HEK293 (cell line): ENCODE data around the gene GNAZ.

Source experiments
- CTCF ChIA-PET: fragments of 350-600 bp; formaldehyde crosslinking; extraction: SDS; loops from one replicate; lab custom pipeline; 2021; ENCODE audit warnings: antibody characterized with exemption; lab: Yijun Ruan, JAX
- POLR2A ChIA-PET: fragments of 300-600 bp; formaldehyde crosslinking; extraction: SDS; loops from one replicate; lab custom pipeline; 2020; ENCODE audit warnings: antibody characterized with exemption, inconsistent platforms; lab: Yijun Ruan, JAX
- H3K27ac ChIP-seq: fragments of 200-500 bp; sonication (Bioruptor generic); 2 replicates; pipeline ENCODE4 v1.5.1; 2014; ENCODE audit warnings: low read depth, low read length, control low read depth, inconsistent platforms; ENCODE audit errors: extremely low read depth
- H3K36me3 ChIP-seq, 2 experiments: fragments of 200-500 bp in 1 of 2; sonication (Bioruptor generic) in 1 of 2; 1 replicate in 1 of 2; 2 replicates in 1 of 2; pipeline ENCODE4 v1.5.1; 2014 to 2017; ENCODE audit warnings: inconsistent platforms in 2 of 2, low read length in 2 of 2; ENCODE audit not compliant: control insufficient read depth in 2 of 2, insufficient read depth in 1 of 2
- H3K4me1 ChIP-seq: fragments of 200-500 bp; sonication (Bioruptor generic); 2 replicates; pipeline ENCODE4 v1.5.1; 2014; ENCODE audit warnings: mild to moderate bottlenecking, low read length, inconsistent platforms; ENCODE audit not compliant: control insufficient read depth, insufficient read depth
- H3K4me3 ChIP-seq: 2 replicates; pipeline ENCODE4 v1.5.1; 2011; ENCODE audit warnings: low read depth, mild to moderate bottlenecking, control low read depth, low read length, moderate library complexity
- H3K9me3 ChIP-seq: fragments of 200-500 bp; sonication (Bioruptor generic); 2 replicates; pipeline ENCODE4 v1.5.1; 2014; ENCODE audit warnings: low read depth, low read length, inconsistent platforms; ENCODE audit not compliant: control insufficient read depth, insufficient read depth
- GFI1B ChIP-seq: fragments of 450-650 bp; formaldehyde crosslinking; IDR thresholded peaks from 2 replicates; pipeline ENCODE4 v1.5.1; 2016; ENCODE audit warnings: missing biosample characterization, missing genetic modification characterization
- GLI2 ChIP-seq: fragments of 450-650 bp; formaldehyde crosslinking; IDR thresholded peaks from 2 replicates; pipeline ENCODE4; 2017; ENCODE audit warnings: missing biosample characterization, missing genetic modification characterization, low read depth, borderline replicate concordance
- GLIS1 ChIP-seq: fragments of 450-650 bp; formaldehyde crosslinking; IDR thresholded peaks from 2 replicates; pipeline ENCODE4 v1.5.1; 2016; ENCODE audit warnings: missing biosample characterization, missing genetic modification characterization
- HOXA7 ChIP-seq: sonication (generic); formaldehyde crosslinking; IDR thresholded peaks from 2 replicates; pipeline ENCODE4 v1.8.1; 2022; ENCODE audit warnings: missing genetic modification reagents, borderline replicate concordance
- KLF1 ChIP-seq: fragments of 450-650 bp; formaldehyde crosslinking; IDR thresholded peaks from 2 replicates; pipeline ENCODE4 v1.5.1; 2016; ENCODE audit warnings: missing biosample characterization, missing genetic modification characterization
- KLF10 ChIP-seq: fragments of 450-650 bp; IDR thresholded peaks from 2 replicates; pipeline ENCODE4 v1.5.1; 2018; ENCODE audit warnings: missing biosample characterization, mild to moderate bottlenecking, missing genetic modification characterization
- MYNN ChIP-seq: fragments of 450-650 bp; formaldehyde crosslinking; IDR thresholded peaks from 2 replicates; pipeline ENCODE4 v1.5.1; 2016; ENCODE audit warnings: missing biosample characterization, missing genetic modification characterization, borderline replicate concordance
- MZF1 ChIP-seq: fragments of 450-650 bp; formaldehyde crosslinking; IDR thresholded peaks from 2 replicates; pipeline ENCODE4 v1.5.1; 2017; ENCODE audit warnings: missing biosample characterization, missing genetic modification characterization, borderline replicate concordance
- OVOL3 ChIP-seq: fragments of 450-650 bp; formaldehyde crosslinking; IDR thresholded peaks from 2 replicates; pipeline ENCODE4 v1.5.1; 2016; ENCODE audit warnings: missing biosample characterization, missing genetic modification characterization
- REPIN1 ChIP-seq: fragments of 450-650 bp; formaldehyde crosslinking; IDR thresholded peaks from 2 replicates; pipeline ENCODE4 v1.5.1; 2017; ENCODE audit warnings: missing biosample characterization, missing genetic modification characterization, low read depth
- ZNF155 ChIP-seq: fragments of 450-650 bp; formaldehyde crosslinking; IDR thresholded peaks from 2 replicates; pipeline ENCODE4 v1.5.1; 2016; ENCODE audit warnings: missing biosample characterization, missing genetic modification characterization
- ZNF175 ChIP-seq: fragments of 450-650 bp; formaldehyde crosslinking; IDR thresholded peaks from 2 replicates; pipeline ENCODE4 v1.5.1; 2016; ENCODE audit warnings: missing biosample characterization, missing genetic modification characterization
- ZNF24 ChIP-seq: fragments of 450-650 bp; formaldehyde crosslinking; IDR thresholded peaks from 2 replicates; pipeline ENCODE4 v1.5.1; 2016; ENCODE audit warnings: missing biosample characterization, missing genetic modification characterization
- ZNF266 ChIP-seq: fragments of 450-650 bp; formaldehyde crosslinking; IDR thresholded peaks from 2 replicates; pipeline ENCODE4 v1.5.1; 2016; ENCODE audit warnings: missing biosample characterization, missing genetic modification characterization, low read depth
- ZNF473 ChIP-seq: fragments of 450-650 bp; formaldehyde crosslinking; IDR thresholded peaks from 2 replicates; pipeline ENCODE4 v1.5.1; 2017; ENCODE audit warnings: missing biosample characterization, missing genetic modification characterization
- ZNF510 ChIP-seq: fragments of 450-650 bp; formaldehyde crosslinking; IDR thresholded peaks from 2 replicates; pipeline ENCODE4 v1.5.1; 2018; ENCODE audit warnings: mild to moderate bottlenecking, missing genetic modification characterization, missing biosample characterization; ENCODE audit not compliant: insufficient replicate concordance
- ZNF623 ChIP-seq: fragments of 450-650 bp; formaldehyde crosslinking; IDR thresholded peaks from 2 replicates; pipeline ENCODE4 v1.5.1; 2016; ENCODE audit warnings: missing biosample characterization, missing genetic modification characterization
- ZNF626 ChIP-seq: fragments of 450-650 bp; sonication (Bioruptor Pico); formaldehyde crosslinking; IDR thresholded peaks from 2 replicates; pipeline ENCODE4 v1.5.1; 2018; ENCODE audit warnings: missing biosample characterization, missing genetic modification characterization, inconsistent platforms
- ZNF629 ChIP-seq: fragments of 450-650 bp; formaldehyde crosslinking; IDR thresholded peaks from 2 replicates; pipeline ENCODE4 v1.5.1; 2017; ENCODE audit warnings: missing biosample characterization, missing genetic modification characterization
- ZNF701 ChIP-seq: fragments of 450-650 bp; formaldehyde crosslinking; IDR thresholded peaks from 2 replicates; pipeline ENCODE4 v1.5.1; 2016; ENCODE audit warnings: missing biosample characterization, missing genetic modification characterization
- ZNF707 ChIP-seq: fragments of 450-650 bp; formaldehyde crosslinking; IDR thresholded peaks from 2 replicates; pipeline ENCODE4 v1.5.1; 2016; ENCODE audit warnings: missing biosample characterization, missing genetic modification characterization
- ZNF792 ChIP-seq: fragments of 450-650 bp; formaldehyde crosslinking; IDR thresholded peaks from 2 replicates; pipeline ENCODE4 v1.5.1; 2016; ENCODE audit warnings: missing biosample characterization, missing genetic modification characterization
- TF ChIP-seq, protein P1 (sequence below): fragments of 450-650 bp; formaldehyde crosslinking; IDR thresholded peaks from 2 replicates; pipeline ENCODE4 v1.5.1; 2016; ENCODE audit warnings: missing biosample characterization, missing genetic modification characterization, borderline replicate concordance
- TF ChIP-seq, protein P2 (sequence below): fragments of 450-650 bp; formaldehyde crosslinking; IDR thresholded peaks from 2 replicates; pipeline ENCODE4 v1.5.1; 2016; ENCODE audit warnings: missing biosample characterization, missing genetic modification characterization, low read depth

GNAZ gene

DNA sequence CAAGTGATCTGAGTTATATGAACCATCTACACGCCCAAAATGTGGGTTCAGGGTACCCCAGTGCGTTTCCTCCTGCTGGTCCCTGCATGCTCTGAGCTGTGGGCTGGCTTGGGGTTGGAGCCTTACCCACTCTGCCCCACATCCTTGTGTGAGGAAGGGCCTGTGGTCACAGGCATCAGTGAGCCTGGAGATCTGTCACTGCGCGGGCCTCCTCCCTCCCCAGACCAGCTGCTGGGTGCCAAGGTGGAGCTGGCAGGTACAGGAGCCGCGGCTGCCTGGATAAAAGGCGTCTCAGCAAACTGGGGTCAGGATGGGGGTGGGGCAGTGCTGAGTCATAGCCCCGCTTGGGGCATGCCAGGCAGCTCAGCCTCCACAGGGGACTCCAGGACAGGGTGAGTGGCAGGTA is 17.9 kb downstream of the GNAZ start:
- H3K9me3 ChIP-seq: no peaks in the 10 kb centered on the region
- POLR2A ChIA-PET: interaction anchor here (2.0 kb wide), 1 partner anchor 18 kb away, joined by 5 read pairs; the partner anchor contains the start of gene GNAZ
- CTCF ChIA-PET: interaction anchor here (0.6 to 1.4 kb wide), 3 partner anchors 21 to 129 kb away, joined by 3 to 5 read pairs (median 4); no protein-coding TSS in a partner anchor
- no peaks in the 10 kb centered on the region for H3K4me1 ChIP-seq
- no peak overlapping the region for H3K27ac ChIP-seq
- no peak for TF ChIP-seq GFI1B
- no peak for TF ChIP-seq OVOL3 (tag by site-specific recombination)
- TF ChIP-seq ZNF701 (tag by site-specific recombination): no peak
- 0 out of 2 replicates have a peak, but pooled peaks have one; percentile 16 for TF ChIP-seq ZNF623 (tag by site-specific recombination)
- TF ChIP-seq, protein P1, sequence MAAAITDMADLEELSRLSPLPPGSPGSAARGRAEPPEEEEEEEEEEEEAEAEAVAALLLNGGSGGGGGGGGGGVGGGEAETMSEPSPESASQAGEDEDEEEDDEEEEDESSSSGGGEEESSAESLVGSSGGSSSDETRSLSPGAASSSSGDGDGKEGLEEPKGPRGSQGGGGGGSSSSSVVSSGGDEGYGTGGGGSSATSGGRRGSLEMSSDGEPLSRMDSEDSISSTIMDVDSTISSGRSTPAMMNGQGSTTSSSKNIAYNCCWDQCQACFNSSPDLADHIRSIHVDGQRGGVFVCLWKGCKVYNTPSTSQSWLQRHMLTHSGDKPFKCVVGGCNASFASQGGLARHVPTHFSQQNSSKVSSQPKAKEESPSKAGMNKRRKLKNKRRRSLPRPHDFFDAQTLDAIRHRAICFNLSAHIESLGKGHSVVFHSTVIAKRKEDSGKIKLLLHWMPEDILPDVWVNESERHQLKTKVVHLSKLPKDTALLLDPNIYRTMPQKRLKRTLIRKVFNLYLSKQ (tag by site-specific recombination): no peak
- TF ChIP-seq ZNF707 (tag by site-specific recombination): no peak
- TF ChIP-seq, protein P2, sequence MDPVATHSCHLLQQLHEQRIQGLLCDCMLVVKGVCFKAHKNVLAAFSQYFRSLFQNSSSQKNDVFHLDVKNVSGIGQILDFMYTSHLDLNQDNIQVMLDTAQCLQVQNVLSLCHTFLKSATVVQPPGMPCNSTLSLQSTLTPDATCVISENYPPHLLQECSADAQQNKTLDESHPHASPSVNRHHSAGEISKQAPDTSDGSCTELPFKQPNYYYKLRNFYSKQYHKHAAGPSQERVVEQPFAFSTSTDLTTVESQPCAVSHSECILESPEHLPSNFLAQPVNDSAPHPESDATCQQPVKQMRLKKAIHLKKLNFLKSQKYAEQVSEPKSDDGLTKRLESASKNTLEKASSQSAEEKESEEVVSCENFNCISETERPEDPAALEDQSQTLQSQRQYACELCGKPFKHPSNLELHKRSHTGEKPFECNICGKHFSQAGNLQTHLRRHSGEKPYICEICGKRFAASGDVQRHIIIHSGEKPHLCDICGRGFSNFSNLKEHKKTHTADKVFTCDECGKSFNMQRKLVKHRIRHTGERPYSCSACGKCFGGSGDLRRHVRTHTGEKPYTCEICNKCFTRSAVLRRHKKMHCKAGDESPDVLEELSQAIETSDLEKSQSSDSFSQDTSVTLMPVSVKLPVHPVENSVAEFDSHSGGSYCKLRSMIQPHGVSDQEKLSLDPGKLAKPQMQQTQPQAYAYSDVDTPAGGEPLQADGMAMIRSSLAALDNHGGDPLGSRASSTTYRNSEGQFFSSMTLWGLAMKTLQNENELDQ: no peak
- no peak for TF ChIP-seq ZNF266
- no peak for TF ChIP-seq ZNF792 (tag by site-specific recombination)
- TF ChIP-seq MZF1 (tag by site-specific recombination): no peak
- no peak for TF ChIP-seq ZNF175
- no peak for TF ChIP-seq REPIN1 (tag by site-specific recombination)
- TF ChIP-seq ZNF510 (tag by site-specific recombination): no peak
- TF ChIP-seq GLIS1 (tag by site-specific recombination): 0 out of 2 replicates have a peak, but pooled peaks have one; percentile 7
- no peak for TF ChIP-seq KLF10 (tag by site-specific recombination)
- no peak for TF ChIP-seq GLI2 (tag by site-specific recombination)
- no peak for TF ChIP-seq ZNF473 (tag by site-specific recombination)
- no peak overlapping the region for H3K4me3 ChIP-seq
- peaks cover 0 to 21% of the 10 kb centered on the region in 2 experiments; a peak in 1 of 3 replicates for H3K36me3 ChIP-seq

DNA sequence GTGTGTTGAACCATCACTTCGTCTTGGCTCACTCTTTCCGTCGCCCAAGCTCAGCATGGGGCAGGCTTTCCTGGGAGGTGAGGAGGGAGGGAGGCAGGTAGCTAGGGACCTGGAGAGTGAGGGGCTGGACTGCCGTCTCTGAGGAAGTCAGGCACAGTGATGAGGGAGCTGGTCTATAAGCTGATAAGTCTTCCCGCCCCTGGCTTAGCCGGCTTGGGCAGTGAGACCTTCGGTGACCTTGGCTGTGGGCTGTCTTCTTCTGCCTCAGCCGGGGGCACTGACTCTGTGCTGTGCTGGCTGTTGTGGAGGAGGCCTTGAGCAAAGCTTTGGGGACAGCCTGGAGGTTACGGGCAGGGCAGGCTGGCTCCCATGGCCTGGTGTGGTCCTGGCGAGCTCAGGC is 18.7 kb downstream of the GNAZ start:
- TF ChIP-seq KLF1 (tag by site-specific recombination): 0 out of 2 replicates have a peak, but pooled peaks have one; percentile 10
- no peak for TF ChIP-seq ZNF155 (tag by site-specific recombination)
- no peak for TF ChIP-seq ZNF626
- TF ChIP-seq GLIS1 (tag by site-specific recombination): 0 out of 2 replicates have a peak, but pooled peaks have one; percentile 11
- no peak for TF ChIP-seq ZNF629 (tag by site-specific recombination)
- TF ChIP-seq HOXA7 (CRISPR knock-in tag): no peak
- no peak for TF ChIP-seq MYNN (tag by site-specific recombination)
- no peak for TF ChIP-seq ZNF701 (tag by site-specific recombination)
- TF ChIP-seq ZNF24 (tag by site-specific recombination): no peak
- TF ChIP-seq, all 188 proteins: peak for 2

More for the DNA sequence above, 18.7 kb downstream of the GNAZ start:
- Histone ChIP-seq H3K4me1 (no peaks in the 10 kb centered on the region), H3K4me3 (no peak overlapping the region), H3K27ac (no peak overlapping the region), H3K9me3 (no peaks in the 10 kb centered on the region), H3K36me3 (peaks cover 0 to 24% of the 10 kb centered on the region in 2 experiments; a peak in 1 of 3 replicates)
- CTCF ChIA-PET: interaction anchor here (0.6 to 1.4 kb wide), 4 partner anchors 22 to 131 kb away, joined by 3 to 5 read pairs (median 4); no protein-coding TSS in a partner anchor
- POLR2A ChIA-PET: interaction anchor here (2.0 kb wide), 1 partner anchor 19 kb away, joined by 5 read pairs; the partner anchor contains the start of gene GNAZ
